ENCODE data around the gene SLC18A2.

- TF ChIP-seq POLR2AphosphoS5 (IDR thresholded peaks at IDR 0.05), result no peak
- TF ChIP-seq POLR2A (IDR thresholded peaks at IDR 0.05; ENCODE audit: low read depth), result no peak
- TF ChIP-seq, protein P1, sequence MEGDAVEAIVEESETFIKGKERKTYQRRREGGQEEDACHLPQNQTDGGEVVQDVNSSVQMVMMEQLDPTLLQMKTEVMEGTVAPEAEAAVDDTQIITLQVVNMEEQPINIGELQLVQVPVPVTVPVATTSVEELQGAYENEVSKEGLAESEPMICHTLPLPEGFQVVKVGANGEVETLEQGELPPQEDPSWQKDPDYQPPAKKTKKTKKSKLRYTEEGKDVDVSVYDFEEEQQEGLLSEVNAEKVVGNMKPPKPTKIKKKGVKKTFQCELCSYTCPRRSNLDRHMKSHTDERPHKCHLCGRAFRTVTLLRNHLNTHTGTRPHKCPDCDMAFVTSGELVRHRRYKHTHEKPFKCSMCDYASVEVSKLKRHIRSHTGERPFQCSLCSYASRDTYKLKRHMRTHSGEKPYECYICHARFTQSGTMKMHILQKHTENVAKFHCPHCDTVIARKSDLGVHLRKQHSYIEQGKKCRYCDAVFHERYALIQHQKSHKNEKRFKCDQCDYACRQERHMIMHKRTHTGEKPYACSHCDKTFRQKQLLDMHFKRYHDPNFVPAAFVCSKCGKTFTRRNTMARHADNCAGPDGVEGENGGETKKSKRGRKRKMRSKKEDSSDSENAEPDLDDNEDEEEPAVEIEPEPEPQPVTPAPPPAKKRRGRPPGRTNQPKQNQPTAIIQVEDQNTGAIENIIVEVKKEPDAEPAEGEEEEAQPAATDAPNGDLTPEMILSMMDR (IDR thresholded peaks at IDR 0.05), result no peak
These were observed 28.0 kb downstream of the SLC18A2 start for GRCh38 chr10:117268907-117269306.

Measured in esophagus muscularis mucosa (tissue), 3 donors.